ENCODE results near the gene CDK17. TPM values are rescaled to one million over a fixed set of nuclear protein-coding genes. Genes with fewer than 3 reads are reported as not detected.

CDK17 gene
- total and polyA plus RNA-seq, 2 of the 8 experiments (the other 6 are each of a cell fraction or from before 2014, with no cell fraction given), result 5.8 to 20.0 TPM

- TF ChIP-seq RXRA (IDR thresholded peaks at IDR 0.05; ENCODE audit: insufficient read depth, low read depth, low read length) (no peak), RAD21 (IDR thresholded peaks at IDR 0.05 in 1 of 2, conservative IDR thresholded peaks at IDR 0.05 in 1 of 2; ENCODE audit: low read depth in 2 of 2, low read length in 2 of 2) (no peak), SP4 (IDR thresholded peaks at IDR 0.05; ENCODE audit: low read length) (no peak), MAFK (IDR thresholded peaks at IDR 0.05; ENCODE audit: low read depth, low read length) (no peak), NRF1 (IDR thresholded peaks at IDR 0.05; ENCODE audit: low read depth, low read length) (no peak), POU5F1 (IDR thresholded peaks at IDR 0.05; ENCODE audit: low read depth, low read length) (no peak), JUND (IDR thresholded peaks at IDR 0.05; ENCODE audit: low read length) (no peak), SAP30 (IDR thresholded peaks at IDR 0.05; ENCODE audit: insufficient read depth, insufficient replicate concordance, low read length) (no peak)
Observed at GRCh38 chr12:96297504-96297903, 102.7 kb downstream of the CDK17 start (continued).
